HCT116 (cell line): Measurements from ENCODE around the gene ENOX1.

Source experiments
- EZH2 ChIP-seq: fragments of 200-600 bp; sonication (generic); IDR thresholded peaks from 2 replicates; pipeline ENCODE4 v1.6.1; 2017; ENCODE audit warnings: antibody characterized with exemption, mixed run types
- FOSL1 ChIP-seq: IDR thresholded peaks from 2 replicates; pipeline ENCODE4 v1.6.1; 2012; ENCODE audit warnings: low read depth
- POLR2A ChIP-seq: IDR thresholded peaks from 2 replicates; pipeline ENCODE4 v1.7.0; 2011; ENCODE audit warnings: borderline replicate concordance; ENCODE audit not compliant: insufficient read depth, insufficient read length; ENCODE audit errors: extremely low read depth
- POLR2AphosphoS5 ChIP-seq: IDR thresholded peaks from 2 replicates; pipeline ENCODE4 v1.6.1; 2011; ENCODE audit warnings: mild to moderate bottlenecking, low read depth, low read length, moderate library complexity
- RAD21 ChIP-seq: IDR thresholded peaks from 2 replicates; pipeline ENCODE4 v1.6.1; 2012; ENCODE audit warnings: low read depth, mild to moderate bottlenecking
- SP1 ChIP-seq: IDR thresholded peaks from 2 replicates; pipeline ENCODE4 v1.6.1; 2012; ENCODE audit warnings: low read depth
- SRF ChIP-seq: IDR thresholded peaks from 2 replicates; pipeline ENCODE4 v1.6.1; 2012; ENCODE audit warnings: low read depth
- TCF7L2 ChIP-seq: IDR thresholded peaks from 2 replicates; pipeline ENCODE4 v1.7.0; 2011; ENCODE audit warnings: borderline replicate concordance, inconsistent platforms; ENCODE audit not compliant: insufficient read depth, insufficient read length; ENCODE audit errors: extremely low read depth
- TF ChIP-seq, protein P1 (sequence below): IDR thresholded peaks from 2 replicates; pipeline ENCODE4 v1.6.1; 2012
- TF ChIP-seq, protein P2 (sequence below), 3 experiments: fragments of 200-600 bp in 1 of 3; sonication (generic) in 1 of 3; IDR thresholded peaks in 2 of 3; conservative IDR thresholded peaks in 1 of 3; 2 replicates each; pipeline ENCODE4 v1.5.1; 2012 to 2017; ENCODE audit warnings: low read depth in 2 of 3, low read length in 2 of 3, antibody characterized with exemption in 1 of 3, borderline replicate concordance in 1 of 3, control low read depth in 1 of 3, mild to moderate bottlenecking in 1 of 3, mixed read lengths in 1 of 3, mixed run types in 1 of 3, moderate library complexity in 1 of 3; ENCODE audit not compliant: insufficient read depth in 1 of 3
- TF ChIP-seq, protein P3 (sequence below): IDR thresholded peaks from 2 replicates; pipeline ENCODE4 v1.6.1; 2012; ENCODE audit warnings: low read depth
- TF ChIP-seq, protein P4 (sequence below): IDR thresholded peaks from 2 replicates; pipeline ENCODE4 v1.6.1; 2012

DNA sequence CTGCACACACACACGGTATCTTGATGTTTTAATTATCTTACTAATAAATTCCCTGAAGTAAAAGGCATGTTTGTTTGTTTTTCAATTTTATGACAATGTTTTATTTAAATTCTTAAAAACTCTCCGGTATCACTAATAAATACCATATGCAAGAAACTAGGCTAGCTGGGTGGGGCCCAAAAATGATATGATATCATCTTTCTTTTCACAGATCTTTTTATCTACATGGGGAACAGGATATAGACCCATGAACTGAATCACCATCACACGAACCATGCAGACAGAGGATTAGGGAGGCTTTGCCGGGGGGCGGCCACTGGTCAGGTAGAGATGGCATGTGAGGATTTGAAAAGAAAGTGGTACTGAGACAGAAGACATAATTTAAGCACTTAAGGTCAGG, 266.4 kb downstream of the ENOX1 start:
- TF ChIP-seq, protein P1, sequence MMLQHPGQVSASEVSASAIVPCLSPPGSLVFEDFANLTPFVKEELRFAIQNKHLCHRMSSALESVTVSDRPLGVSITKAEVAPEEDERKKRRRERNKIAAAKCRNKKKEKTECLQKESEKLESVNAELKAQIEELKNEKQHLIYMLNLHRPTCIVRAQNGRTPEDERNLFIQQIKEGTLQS, result no peak
- TF ChIP-seq, protein P2, sequence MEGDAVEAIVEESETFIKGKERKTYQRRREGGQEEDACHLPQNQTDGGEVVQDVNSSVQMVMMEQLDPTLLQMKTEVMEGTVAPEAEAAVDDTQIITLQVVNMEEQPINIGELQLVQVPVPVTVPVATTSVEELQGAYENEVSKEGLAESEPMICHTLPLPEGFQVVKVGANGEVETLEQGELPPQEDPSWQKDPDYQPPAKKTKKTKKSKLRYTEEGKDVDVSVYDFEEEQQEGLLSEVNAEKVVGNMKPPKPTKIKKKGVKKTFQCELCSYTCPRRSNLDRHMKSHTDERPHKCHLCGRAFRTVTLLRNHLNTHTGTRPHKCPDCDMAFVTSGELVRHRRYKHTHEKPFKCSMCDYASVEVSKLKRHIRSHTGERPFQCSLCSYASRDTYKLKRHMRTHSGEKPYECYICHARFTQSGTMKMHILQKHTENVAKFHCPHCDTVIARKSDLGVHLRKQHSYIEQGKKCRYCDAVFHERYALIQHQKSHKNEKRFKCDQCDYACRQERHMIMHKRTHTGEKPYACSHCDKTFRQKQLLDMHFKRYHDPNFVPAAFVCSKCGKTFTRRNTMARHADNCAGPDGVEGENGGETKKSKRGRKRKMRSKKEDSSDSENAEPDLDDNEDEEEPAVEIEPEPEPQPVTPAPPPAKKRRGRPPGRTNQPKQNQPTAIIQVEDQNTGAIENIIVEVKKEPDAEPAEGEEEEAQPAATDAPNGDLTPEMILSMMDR (IDR thresholded peaks at IDR 0.05 in 2 of 3, conservative IDR thresholded peaks at IDR 0.05 in 1 of 3; ENCODE audit: borderline replicate concordance in 1 of 3, insufficient read depth in 1 of 3, low read depth in 2 of 3, low read length in 2 of 3), result no peak
- TF ChIP-seq, protein P3, sequence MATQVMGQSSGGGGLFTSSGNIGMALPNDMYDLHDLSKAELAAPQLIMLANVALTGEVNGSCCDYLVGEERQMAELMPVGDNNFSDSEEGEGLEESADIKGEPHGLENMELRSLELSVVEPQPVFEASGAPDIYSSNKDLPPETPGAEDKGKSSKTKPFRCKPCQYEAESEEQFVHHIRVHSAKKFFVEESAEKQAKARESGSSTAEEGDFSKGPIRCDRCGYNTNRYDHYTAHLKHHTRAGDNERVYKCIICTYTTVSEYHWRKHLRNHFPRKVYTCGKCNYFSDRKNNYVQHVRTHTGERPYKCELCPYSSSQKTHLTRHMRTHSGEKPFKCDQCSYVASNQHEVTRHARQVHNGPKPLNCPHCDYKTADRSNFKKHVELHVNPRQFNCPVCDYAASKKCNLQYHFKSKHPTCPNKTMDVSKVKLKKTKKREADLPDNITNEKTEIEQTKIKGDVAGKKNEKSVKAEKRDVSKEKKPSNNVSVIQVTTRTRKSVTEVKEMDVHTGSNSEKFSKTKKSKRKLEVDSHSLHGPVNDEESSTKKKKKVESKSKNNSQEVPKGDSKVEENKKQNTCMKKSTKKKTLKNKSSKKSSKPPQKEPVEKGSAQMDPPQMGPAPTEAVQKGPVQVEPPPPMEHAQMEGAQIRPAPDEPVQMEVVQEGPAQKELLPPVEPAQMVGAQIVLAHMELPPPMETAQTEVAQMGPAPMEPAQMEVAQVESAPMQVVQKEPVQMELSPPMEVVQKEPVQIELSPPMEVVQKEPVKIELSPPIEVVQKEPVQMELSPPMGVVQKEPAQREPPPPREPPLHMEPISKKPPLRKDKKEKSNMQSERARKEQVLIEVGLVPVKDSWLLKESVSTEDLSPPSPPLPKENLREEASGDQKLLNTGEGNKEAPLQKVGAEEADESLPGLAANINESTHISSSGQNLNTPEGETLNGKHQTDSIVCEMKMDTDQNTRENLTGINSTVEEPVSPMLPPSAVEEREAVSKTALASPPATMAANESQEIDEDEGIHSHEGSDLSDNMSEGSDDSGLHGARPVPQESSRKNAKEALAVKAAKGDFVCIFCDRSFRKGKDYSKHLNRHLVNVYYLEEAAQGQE, result no peak
- TF ChIP-seq POLR2AphosphoS5 (no peak), POLR2A (no peak), SP1 (no peak), TCF7L2 (no peak), EZH2 (no peak), FOSL1 (no peak), SRF (no peak), RAD21 (no peak)
- TF ChIP-seq, protein P4, sequence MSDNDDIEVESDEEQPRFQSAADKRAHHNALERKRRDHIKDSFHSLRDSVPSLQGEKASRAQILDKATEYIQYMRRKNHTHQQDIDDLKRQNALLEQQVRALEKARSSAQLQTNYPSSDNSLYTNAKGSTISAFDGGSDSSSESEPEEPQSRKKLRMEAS, result no peak
